ENCODE data around the gene LYRM4.

- TF ChIP-seq, protein P1, sequence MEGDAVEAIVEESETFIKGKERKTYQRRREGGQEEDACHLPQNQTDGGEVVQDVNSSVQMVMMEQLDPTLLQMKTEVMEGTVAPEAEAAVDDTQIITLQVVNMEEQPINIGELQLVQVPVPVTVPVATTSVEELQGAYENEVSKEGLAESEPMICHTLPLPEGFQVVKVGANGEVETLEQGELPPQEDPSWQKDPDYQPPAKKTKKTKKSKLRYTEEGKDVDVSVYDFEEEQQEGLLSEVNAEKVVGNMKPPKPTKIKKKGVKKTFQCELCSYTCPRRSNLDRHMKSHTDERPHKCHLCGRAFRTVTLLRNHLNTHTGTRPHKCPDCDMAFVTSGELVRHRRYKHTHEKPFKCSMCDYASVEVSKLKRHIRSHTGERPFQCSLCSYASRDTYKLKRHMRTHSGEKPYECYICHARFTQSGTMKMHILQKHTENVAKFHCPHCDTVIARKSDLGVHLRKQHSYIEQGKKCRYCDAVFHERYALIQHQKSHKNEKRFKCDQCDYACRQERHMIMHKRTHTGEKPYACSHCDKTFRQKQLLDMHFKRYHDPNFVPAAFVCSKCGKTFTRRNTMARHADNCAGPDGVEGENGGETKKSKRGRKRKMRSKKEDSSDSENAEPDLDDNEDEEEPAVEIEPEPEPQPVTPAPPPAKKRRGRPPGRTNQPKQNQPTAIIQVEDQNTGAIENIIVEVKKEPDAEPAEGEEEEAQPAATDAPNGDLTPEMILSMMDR (IDR thresholded peaks at IDR 0.05; ENCODE audit: insufficient read depth, low read length, poor library complexity, severe bottlenecking): no peak
- no peak for TF ChIP-seq EZH2phosphoT487 (conservative IDR thresholded peaks at IDR 0.05; ENCODE audit: low read length)
Observed at GRCh38 chr6:5094327-5094726, 166.4 kb downstream of the LYRM4 start.

All from SU-DHL-6 (cell line).